Panc1 (cell line): ENCODE measurements around the gene MAGT1.

Source experiments
- CTCF ChIP-seq: fragments of 450-650 bp; IDR thresholded peaks from 2 replicates; pipeline ENCODE4 v1.5.1; 2017; ENCODE audit warnings: mild to moderate bottlenecking
- POLR2AphosphoS5 ChIP-seq: IDR thresholded peaks from 2 replicates; pipeline ENCODE4 v1.6.1; 2012; ENCODE audit warnings: mild to moderate bottlenecking, low read depth, low read length, moderate library complexity
- REST ChIP-seq, 2 experiments: IDR thresholded peaks; 2 replicates each; pipeline ENCODE4 v1.6.1; 2011 to 2012; ENCODE audit warnings: low read depth in 2 of 2, control low read depth in 1 of 2, low read length in 1 of 2, mild to moderate bottlenecking in 1 of 2, moderate library complexity in 1 of 2; ENCODE audit not compliant: insufficient read depth in 1 of 2
- SIN3A ChIP-seq: IDR thresholded peaks from 2 replicates; pipeline ENCODE4 v1.6.1; 2012; ENCODE audit warnings: low read depth, mild to moderate bottlenecking, low read length, moderate library complexity, borderline replicate concordance; ENCODE audit not compliant: insufficient read depth
- TCF7L2 ChIP-seq: IDR thresholded peaks from 2 replicates; pipeline ENCODE4 v1.6.1; 2011; ENCODE audit warnings: mild to moderate bottlenecking, low read depth, low read length, inconsistent platforms

DNA sequence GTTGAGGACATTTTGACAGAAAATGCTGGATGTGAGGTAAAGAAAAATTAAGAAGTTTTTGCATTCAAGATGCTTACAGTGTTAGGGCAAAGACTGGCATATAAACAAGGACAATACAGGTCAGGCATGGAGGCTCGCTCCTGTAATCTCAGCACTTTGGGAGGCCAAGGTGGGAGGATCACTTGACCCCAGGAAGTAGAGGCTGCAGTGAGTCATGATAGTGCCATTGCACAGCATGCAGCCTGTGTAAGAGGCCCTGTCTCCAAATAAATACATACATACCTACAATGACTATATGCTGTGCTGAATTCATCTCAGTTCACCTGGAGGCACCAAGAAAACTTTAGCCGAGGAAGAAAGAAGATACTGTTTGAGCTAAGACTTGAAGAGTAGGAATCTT is 2.3 kb downstream of the MAGT1 start:
- TF ChIP-seq CTCF (no peak), POLR2AphosphoS5 (no peak), TCF7L2 (no peak), REST (IDR thresholded peaks at IDR 0.05; ENCODE audit: insufficient read depth in 1 of 2, low read depth in 2 of 2, low read length in 1 of 2) (no peak), SIN3A (no peak)
